WTC11 (cell line): ENCODE measurements around the gene PAFAH1B2. TPM values are rescaled to one million over a fixed set of nuclear protein-coding genes. Genes with fewer than 3 reads are reported as not detected.

Source experiments
- ATAC-seq: fragments of 200-7000 bp; cut with Tn5 transposase; 2 replicates; pipeline ENCODE4 v1.10.0; 2021; ENCODE audit warnings: mild to moderate bottlenecking, moderate library complexity
- CTCF ChIA-PET: fragments of 300-600 bp; sonication (Branson Sonifier 250); formaldehyde crosslinking; loops from one replicate; lab custom pipeline; 2021; ENCODE audit warnings: antibody characterized with exemption; lab: Charles Lee
- POLR2A ChIA-PET: fragments of 350-600 bp; sonication (Branson Sonifier 250); formaldehyde crosslinking; loops from one replicate; lab custom pipeline; 2021; ENCODE audit warnings: antibody characterized with exemption; lab: Charles Lee
- DNase-seq: peaks from one replicate; pipeline ENCODE4 v3.0.0; 2021; ENCODE audit warnings: low spot score
- H3K27ac Mint-ChIP-seq: 2 replicates; pipeline ENCODE4 v1.8.0; 2021; ENCODE audit warnings: mixed read lengths
- H3K27me3 Mint-ChIP-seq: 2 replicates; pipeline ENCODE4 v1.8.0; 2021; ENCODE audit warnings: low read depth, mild to moderate bottlenecking, moderate library complexity, mixed read lengths
- H3K36me3 Mint-ChIP-seq: 2 replicates; pipeline ENCODE4 v1.8.0; 2021; ENCODE audit warnings: mixed read lengths
- H3K4me1 Mint-ChIP-seq: 2 replicates; pipeline ENCODE4 v1.8.0; 2022; ENCODE audit warnings: mixed read lengths
- H3K4me3 Mint-ChIP-seq: 2 replicates; pipeline ENCODE4 v1.8.0; 2021; ENCODE audit warnings: mild to moderate bottlenecking, moderate library complexity, mixed read lengths
- H3K9me3 Mint-ChIP-seq: 2 replicates; pipeline ENCODE4 v1.8.0; 2021; ENCODE audit warnings: mixed read lengths
- E2F4 ChIP-seq: sonication (generic); formaldehyde crosslinking; IDR thresholded peaks from 2 replicates; pipeline ENCODE4 v1.8.1; 2022; ENCODE audit warnings: low read depth, mild to moderate bottlenecking, moderate library complexity, missing genetic modification reagents, borderline replicate concordance
- ESRRA ChIP-seq: sonication (generic); formaldehyde crosslinking; IDR thresholded peaks from 2 replicates; pipeline ENCODE4 v1.8.1; 2022; ENCODE audit warnings: mild to moderate bottlenecking, missing genetic modification reagents, borderline replicate concordance
- FOXK1 ChIP-seq: sonication (generic); formaldehyde crosslinking; IDR thresholded peaks from 2 replicates; pipeline ENCODE4 v1.8.0; 2022; ENCODE audit warnings: mild to moderate bottlenecking, moderate library complexity, missing genetic modification reagents
- GABPB1 ChIP-seq: sonication (generic); formaldehyde crosslinking; IDR thresholded peaks from 2 replicates; pipeline ENCODE4 v1.8.1; 2023; ENCODE audit warnings: mild to moderate bottlenecking, missing genetic modification reagents
- IRF2 ChIP-seq: sonication (generic); formaldehyde crosslinking; IDR thresholded peaks from 2 replicates; pipeline ENCODE4 v1.8.0; 2022; ENCODE audit warnings: low read depth, missing genetic modification reagents, borderline replicate concordance
- JAZF1 ChIP-seq: fragments of 250-450 bp; sonication (Bioruptor Pico); IDR thresholded peaks from 2 replicates; pipeline ENCODE4 v1.9.0; 2021; ENCODE audit warnings: moderate library complexity, mild to moderate bottlenecking, inconsistent platforms
- KAT7 ChIP-seq: sonication (generic); formaldehyde crosslinking; IDR thresholded peaks from 2 replicates; pipeline ENCODE4 v1.8.1; 2023; ENCODE audit warnings: missing genetic modification reagents, mild to moderate bottlenecking, borderline replicate concordance
- MLX ChIP-seq: sonication (generic); formaldehyde crosslinking; IDR thresholded peaks from 2 replicates; pipeline ENCODE4 v1.8.1; 2023; ENCODE audit warnings: mild to moderate bottlenecking, missing genetic modification reagents, moderate library complexity
- NFATC4 ChIP-seq: fragments of 250-450 bp; sonication (Bioruptor Pico); IDR thresholded peaks from 2 replicates; pipeline ENCODE4 v1.9.0; 2021; ENCODE audit warnings: mild to moderate bottlenecking
- NFYB ChIP-seq: sonication (generic); formaldehyde crosslinking; conservative IDR thresholded peaks from 2 replicates; pipeline ENCODE4 v1.8.0; 2022; ENCODE audit warnings: low read depth, missing genetic modification reagents
- NR1H2 ChIP-seq: sonication (generic); formaldehyde crosslinking; IDR thresholded peaks from 2 replicates; pipeline ENCODE4 v1.9.0; 2021; ENCODE audit warnings: mild to moderate bottlenecking, moderate library complexity, missing genetic modification reagents
- PRDM15 ChIP-seq: sonication (generic); formaldehyde crosslinking; IDR thresholded peaks from 2 replicates; pipeline ENCODE4 v1.8.0; 2022; ENCODE audit warnings: missing genetic modification reagents
- PRRX2 ChIP-seq: fragments of 250-450 bp; sonication (Bioruptor Pico); IDR thresholded peaks from 2 replicates; pipeline ENCODE4 v1.8.0; 2021; ENCODE audit warnings: mild to moderate bottlenecking
- SP1 ChIP-seq: sonication (generic); formaldehyde crosslinking; conservative IDR thresholded peaks from 2 replicates; pipeline ENCODE4 v1.8.1; 2022; ENCODE audit warnings: missing genetic modification reagents
- STAT6 ChIP-seq: sonication (generic); formaldehyde crosslinking; conservative IDR thresholded peaks from 2 replicates; pipeline ENCODE4 v1.8.1; 2023; ENCODE audit warnings: mild to moderate bottlenecking, low read depth, missing genetic modification reagents, moderate library complexity
- USF2 ChIP-seq: sonication (generic); formaldehyde crosslinking; IDR thresholded peaks from 2 replicates; pipeline ENCODE4 v1.8.1; 2023; ENCODE audit warnings: mild to moderate bottlenecking, missing genetic modification reagents, moderate library complexity
- ZNF121 ChIP-seq: sonication (generic); formaldehyde crosslinking; IDR thresholded peaks from 2 replicates; pipeline ENCODE4 v1.8.0; 2023; ENCODE audit warnings: missing genetic modification reagents
- ZNF138 ChIP-seq: sonication (generic); formaldehyde crosslinking; conservative IDR thresholded peaks from 2 replicates; pipeline ENCODE4 v1.8.1; 2022; ENCODE audit warnings: mild to moderate bottlenecking, moderate library complexity, missing genetic modification reagents
- ZNF281 ChIP-seq: sonication (generic); formaldehyde crosslinking; IDR thresholded peaks from 2 replicates; pipeline ENCODE4 v1.8.0; 2023; ENCODE audit warnings: mild to moderate bottlenecking, missing genetic modification reagents
- ZNF317 ChIP-seq: sonication (generic); formaldehyde crosslinking; IDR thresholded peaks from 2 replicates; pipeline ENCODE4 v1.8.1; 2023; ENCODE audit warnings: low read depth, mild to moderate bottlenecking, moderate library complexity, missing genetic modification reagents, borderline replicate concordance
- ZNF396 ChIP-seq: fragments of 250-450 bp; sonication (Bioruptor Pico); IDR thresholded peaks from 2 replicates; pipeline ENCODE4 v1.8.0; 2021; ENCODE audit warnings: mild to moderate bottlenecking, moderate library complexity, borderline replicate concordance
- ZNF512 ChIP-seq: sonication (generic); formaldehyde crosslinking; IDR thresholded peaks from 2 replicates; pipeline ENCODE4 v1.8.1; 2022; ENCODE audit warnings: missing genetic modification reagents, borderline replicate concordance
- total RNA-seq: library from RNA; stranded (reverse); gene quantifications from 3 replicates; pipeline ENCODE4 v1.2.3, GENCODE V29; 2021

PAFAH1B2 gene
- total RNA-seq, 1 experiment from 2014 or later = 138 TPM

- no peak for TF ChIP-seq STAT6 (CRISPR knock-in tag)
- TF ChIP-seq E2F4 = no peak
- no peak for TF ChIP-seq PRDM15
- no peak for TF ChIP-seq KAT7 (CRISPR knock-in tag)
- no peak for TF ChIP-seq NR1H2
- TF ChIP-seq GABPB1 (CRISPR knock-in tag) = no peak
- no peak for TF ChIP-seq ZNF396
- no peak for TF ChIP-seq ZNF281 (CRISPR knock-in tag)
- no peak for TF ChIP-seq ZNF138 (CRISPR knock-in tag)
Measured at GRCh38 chr11:117098269-117099232, 45.5 kb upstream of the PAFAH1B2 start, which contains the start of gene SIK3 (continued).

GRCh38 chr11:117099696-117100095 is 44.4 kb upstream of the PAFAH1B2 start:
- no peaks in the 10 kb centered on the region for H3K36me3 Mint-ChIP-seq
- H3K27ac Mint-ChIP-seq = peak overlapping the region; percentile 94
- CTCF ChIA-PET = interaction anchor here (1.3 kb wide), 1 partner anchor 264 kb away, joined by 5 read pairs; no protein-coding TSS in a partner anchor
- POLR2A ChIA-PET = interaction anchor here (0.6 kb wide), 1 partner anchor 163 kb away, joined by 3 read pairs; no protein-coding TSS in a partner anchor
- ATAC-seq (no peak), DNase-seq (no peak)
- H3K4me3 Mint-ChIP-seq = peak overlapping the region; percentile 84
- no peaks in the 10 kb centered on the region for H3K27me3 Mint-ChIP-seq
- H3K9me3 Mint-ChIP-seq = no peaks in the 10 kb centered on the region
- H3K4me1 Mint-ChIP-seq = peaks cover 37% of the 10 kb centered on the region
- TF ChIP-seq ZNF512 (CRISPR knock-in tag) (no peak), ESRRA (CRISPR knock-in tag) (no peak), ZNF317 (CRISPR knock-in tag) (no peak), USF2 (CRISPR knock-in tag) (no peak), SP1 (CRISPR knock-in tag) (no peak), GABPB1 (CRISPR knock-in tag) (no peak), FOXK1 (no peak), IRF2 (no peak), NFATC4 (CRISPR knock-in tag) (no peak), PRRX2 (no peak), NFYB (CRISPR knock-in tag) (no peak), ZNF121 (no peak), MLX (CRISPR knock-in tag) (no peak), NR1H2 (no peak), JAZF1 (CRISPR knock-in tag) (no peak)
